HUDEP-2 (cell line): ENCODE measurements around the gene KCTD1.
A peak's percentile ranks its signal among the peaks of the same experiment; 100 is the strongest.

ENCODE experiments used
- DNase-seq, 76 experiments: peaks; one replicate each; lab custom pipeline; 2025; ENCODE audit not compliant: unreplicated experiment in 76 of 76; lab: John Stamatoyannopoulos, UW

KCTD1 gene

DNA sequence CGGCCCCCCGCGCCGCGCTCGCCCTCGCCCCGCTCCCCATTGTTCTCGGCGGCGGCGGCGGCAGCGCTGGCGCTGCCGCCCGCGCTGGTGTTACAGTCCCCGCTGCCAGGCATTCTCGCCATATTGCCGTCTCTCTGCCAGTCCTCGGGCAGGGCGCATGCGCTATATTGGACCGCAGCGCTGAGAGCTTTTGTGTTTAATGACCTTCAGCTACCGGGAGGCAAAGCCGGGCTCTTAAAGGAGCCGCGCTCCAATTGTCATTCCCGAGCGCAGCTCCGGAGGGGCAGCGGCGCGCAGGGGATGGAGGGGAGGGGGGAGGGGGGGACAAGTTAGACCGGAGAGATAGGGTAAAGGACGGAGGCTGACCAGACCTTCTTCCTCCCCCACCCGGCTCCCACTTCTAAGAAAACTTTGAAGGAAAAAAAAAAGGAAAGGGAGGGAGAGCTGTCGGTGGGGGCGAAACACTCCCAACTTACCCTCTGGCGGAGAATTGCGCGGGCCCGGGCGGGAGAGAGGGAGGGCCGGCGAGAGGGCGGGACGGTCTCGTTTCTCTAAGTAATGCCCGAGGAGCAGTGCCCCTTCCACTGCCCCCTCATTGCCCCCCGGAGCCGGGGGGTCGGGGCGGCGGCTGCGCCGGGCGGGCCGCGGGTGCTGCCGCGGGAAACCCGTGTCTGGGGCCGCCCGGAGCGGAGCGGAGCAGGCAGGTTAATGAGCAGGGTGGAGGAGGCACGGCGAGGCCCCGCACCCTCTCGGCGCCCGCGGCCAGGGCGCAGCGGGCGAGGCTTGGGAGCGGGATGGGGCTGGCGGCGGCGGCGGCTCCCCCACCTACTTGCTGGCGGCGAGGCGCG is at the start of gene KCTD1:
Gene KCTD1 (minus strand): TSS at position 139 of the 848 bp plus-strand sequence. CDS start 17 bp downstream, at position 122.
- peak in 74 of 76 experiments; percentile 6 to 86 (median 68) for DNase-seq

DNA sequence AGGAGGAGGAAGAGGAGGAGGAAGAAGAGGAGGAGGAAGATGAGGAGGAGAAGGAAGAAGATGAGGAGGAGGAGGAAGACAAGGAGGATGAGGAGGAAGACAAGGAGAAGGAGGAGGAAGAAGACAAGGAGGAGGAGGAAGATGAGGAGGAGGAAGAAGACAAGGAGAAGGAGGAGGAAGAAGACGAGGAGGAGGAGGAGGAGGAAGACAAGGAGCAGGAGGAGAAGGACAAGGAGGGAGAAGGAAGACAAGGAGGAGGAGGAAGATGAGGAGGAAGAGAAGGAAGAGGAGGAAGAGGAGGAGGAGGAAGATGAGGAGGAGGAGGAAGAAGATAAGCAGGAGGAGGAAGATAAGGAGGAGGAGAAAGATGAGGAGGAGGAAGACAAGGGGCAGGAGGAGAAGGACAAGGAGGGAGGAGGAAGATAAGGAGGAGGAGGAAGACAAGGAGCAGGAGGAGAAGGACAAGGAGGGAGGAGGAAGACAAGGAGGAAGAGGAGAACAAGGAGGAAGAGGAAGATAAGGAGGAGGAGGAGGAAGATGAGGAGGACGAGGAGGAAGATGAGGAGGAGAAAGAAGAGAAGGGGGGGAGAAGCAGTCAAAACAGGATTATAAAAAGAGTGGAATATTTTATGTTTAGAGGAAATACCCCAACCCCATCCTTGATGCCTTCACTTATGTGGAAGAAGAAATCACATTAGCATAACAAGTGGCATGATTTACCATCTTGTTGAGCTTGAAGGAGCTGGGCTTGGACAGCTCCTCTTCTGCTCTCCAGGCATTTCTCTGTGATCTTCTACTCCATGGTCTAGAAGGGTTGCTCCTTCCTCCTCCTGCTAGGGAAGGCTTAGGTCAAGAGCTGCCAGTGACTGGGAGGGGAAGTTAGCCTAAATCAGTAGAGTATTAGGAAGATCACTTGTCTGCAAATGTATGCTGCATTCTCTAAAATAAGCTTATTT is 45.3 kb upstream of the KCTD1 start:
- DNase-seq: no peak

DNA sequence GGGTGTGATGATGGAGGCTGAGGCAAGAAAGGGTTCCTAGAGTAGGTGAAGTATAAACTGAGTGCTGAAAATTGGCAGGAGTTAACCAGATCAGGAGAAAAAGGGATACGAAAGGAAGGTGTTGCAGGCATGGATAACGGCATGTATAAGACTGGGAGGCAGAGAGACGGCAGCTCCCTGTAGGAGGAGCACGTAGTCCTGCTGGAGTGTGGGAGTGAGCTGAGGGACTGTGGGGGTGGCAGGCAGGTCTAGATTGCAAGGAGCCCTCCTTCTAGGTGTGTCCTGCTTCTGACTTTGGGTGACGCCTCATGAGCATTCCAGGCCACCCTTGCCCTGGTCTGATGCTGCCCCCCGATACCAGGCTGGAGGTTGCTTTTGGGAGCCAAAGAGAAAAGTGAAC is 36.4 kb upstream of the KCTD1 start:
- no peak for DNase-seq

DNA sequence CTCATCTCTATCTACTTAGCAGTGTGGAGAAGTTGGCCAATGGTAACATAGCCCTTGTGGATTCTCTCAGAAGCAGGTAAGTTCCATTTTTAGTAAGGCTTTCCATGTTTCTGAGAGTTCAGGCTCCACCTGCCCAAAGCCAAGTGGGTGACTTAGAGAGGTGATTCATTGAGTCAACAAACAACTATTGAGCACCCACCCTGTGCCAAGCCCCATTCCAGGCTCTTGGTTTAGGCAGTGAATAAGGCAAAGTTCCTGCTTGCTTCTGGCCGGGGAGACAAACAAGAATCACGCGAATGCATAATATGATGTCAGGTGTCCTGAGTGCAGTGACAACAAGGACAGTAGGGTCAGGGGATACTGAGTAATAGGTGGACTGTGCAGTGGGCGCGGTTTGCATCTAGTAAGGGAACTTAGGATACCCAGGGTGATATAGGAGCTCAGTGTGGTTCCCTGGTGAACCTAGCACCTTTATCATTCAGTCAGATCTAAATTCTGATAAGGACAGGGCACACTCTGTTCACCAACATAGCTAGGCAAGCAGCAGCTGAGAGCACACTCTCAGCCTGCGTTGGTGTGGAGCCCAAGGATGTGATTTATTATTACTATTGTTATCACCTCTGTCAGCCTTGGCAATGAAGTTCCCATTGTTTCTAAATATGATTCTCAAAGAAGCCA is 31.7 kb upstream of the KCTD1 start:
- DNase-seq: no peak

DNA sequence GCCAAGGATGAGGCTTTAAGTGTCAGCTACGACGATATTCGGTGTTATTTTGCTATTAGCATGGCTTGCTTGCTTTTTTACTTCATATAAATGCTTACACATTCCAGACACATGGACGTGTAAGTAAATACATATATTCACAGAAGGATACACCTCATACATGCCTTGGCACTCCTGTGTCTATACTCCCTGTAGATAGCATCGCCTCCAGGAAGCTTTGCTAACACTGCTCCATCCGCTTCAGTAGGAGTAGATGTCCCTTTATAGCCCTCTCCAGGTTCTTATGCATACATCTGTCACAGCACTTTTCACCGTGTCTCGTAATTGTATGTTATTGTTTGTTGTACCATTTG is 27.5 kb upstream of the KCTD1 start:
- DNase-seq: no peak

DNA sequence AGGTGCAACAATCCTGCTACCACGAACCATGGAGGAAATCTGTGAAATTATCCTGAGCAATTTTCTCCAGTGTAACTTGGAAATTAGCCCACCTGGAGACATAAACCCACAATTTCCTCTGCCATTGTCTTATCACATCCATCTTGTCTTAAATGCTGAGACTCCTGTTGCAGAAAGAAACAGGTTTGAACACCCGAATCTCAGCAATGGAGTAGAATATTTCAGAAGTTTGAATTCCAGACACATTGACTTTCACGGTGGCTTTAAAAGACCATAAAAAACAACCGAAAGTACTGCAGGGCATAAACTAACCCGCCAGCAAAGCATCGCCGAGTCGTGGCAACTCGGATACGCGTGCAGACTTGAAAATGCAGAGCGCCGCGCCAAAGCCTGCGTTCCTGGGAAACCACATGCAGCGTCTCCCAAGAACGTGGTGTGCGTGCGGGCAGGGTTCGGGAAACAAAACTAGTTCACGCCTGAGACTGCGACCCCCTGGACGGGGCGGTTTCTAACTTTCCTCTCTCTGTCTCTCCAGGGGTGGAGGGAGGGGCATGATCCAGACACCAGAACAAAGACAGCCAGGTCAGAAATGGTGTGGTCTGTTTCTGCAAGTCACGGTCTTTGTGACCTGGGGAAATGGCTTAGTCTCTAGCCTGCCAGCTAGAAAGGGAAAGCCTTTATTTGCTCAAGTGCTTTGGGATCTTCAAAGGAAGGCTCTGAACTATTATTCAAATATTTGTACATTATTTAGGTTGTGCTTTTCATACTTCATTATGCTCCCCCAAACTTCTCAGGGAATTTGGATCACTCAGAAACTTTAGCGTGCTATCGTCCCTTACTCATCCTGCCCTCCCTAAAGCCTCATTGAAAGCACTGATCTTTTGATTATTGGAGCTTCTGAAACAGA is 26.9 kb upstream of the KCTD1 start:
- DNase-seq: no peak

DNA sequence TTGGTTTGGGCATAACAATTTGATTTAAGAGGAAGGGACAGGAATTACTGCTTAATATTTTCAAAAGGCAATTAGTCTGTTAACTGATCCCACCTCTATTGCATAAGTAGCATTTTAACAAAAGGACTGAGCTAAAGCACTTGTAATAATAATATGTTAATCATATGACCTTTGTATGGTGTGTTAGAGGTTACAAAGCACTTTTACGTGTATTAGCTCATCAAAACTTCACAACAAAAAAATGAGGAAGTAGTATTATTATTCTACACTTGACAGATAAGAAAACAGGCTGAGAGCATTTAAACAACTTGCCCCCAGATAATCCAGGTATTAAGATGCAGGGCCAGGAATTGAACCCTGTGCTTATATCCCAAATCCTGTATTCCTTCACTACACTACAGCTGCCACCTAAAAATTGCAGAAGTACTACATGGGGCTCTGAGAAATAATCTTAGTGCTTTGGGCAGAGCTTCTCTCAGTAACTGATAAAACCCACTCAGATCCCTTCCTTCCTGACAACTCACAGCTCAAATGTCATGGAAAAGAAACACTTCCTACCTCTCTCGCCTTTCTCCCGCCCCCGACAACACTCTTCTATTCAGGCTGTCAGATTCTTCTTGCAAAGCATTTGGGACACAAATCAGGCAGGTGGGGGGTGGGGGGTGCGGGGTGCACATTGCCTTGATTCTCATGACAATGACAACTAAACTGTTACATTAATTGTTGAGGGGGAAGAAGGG is 20.7 kb upstream of the KCTD1 start:
- DNase-seq: no peak

DNA sequence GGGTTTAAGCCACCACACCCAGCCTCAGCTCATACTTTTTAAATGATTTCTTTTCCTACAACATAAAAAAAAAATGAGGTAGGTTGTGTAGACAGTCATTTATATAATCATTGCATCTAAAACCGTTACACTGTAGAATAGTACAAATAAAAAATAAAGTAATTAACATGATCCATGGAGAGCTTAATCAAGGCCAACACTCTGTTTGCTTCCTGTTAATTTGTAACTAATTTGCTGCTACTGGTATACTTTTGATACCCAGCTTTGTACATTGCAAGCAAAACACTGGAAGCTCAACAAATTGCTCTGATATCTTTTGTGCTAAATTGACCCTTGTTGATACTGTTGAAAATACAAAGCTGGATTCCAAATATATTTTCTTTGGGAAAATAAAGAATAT is 20.2 kb upstream of the KCTD1 start:
- DNase-seq: no peak

DNA sequence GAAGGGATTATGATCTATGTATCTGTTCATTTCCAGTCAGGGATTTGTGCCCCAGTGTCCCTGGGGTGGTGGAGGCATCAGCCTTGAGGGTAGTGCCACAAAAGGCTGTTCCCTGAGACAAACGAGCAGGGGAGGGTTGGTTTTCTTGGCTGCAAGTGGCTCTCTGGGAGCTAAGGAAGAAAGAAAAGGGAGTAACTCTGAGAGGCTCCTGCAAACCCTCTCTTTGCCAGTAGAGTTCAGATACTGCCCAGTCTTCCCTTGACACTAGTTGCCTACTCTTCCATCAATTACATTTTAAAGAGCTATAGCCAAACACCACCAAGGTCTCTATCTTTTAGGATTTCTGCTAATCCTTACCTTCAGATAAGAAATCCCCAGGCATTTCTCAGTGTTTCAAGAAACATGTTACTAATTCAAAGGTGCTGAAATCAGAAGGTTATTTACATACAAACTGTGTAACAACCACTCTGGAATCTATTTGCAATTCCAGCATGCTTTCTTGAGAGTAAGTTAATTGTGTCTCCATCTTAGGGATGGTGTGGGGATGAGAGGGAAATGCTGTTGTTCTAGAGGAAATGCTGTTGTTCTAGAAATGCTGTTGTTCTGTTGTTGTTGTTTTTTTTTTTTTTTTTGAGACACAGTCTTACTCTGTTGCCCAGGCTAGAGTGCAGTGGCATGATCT is 18.7 kb upstream of the KCTD1 start:
- DNase-seq: no peak

DNA sequence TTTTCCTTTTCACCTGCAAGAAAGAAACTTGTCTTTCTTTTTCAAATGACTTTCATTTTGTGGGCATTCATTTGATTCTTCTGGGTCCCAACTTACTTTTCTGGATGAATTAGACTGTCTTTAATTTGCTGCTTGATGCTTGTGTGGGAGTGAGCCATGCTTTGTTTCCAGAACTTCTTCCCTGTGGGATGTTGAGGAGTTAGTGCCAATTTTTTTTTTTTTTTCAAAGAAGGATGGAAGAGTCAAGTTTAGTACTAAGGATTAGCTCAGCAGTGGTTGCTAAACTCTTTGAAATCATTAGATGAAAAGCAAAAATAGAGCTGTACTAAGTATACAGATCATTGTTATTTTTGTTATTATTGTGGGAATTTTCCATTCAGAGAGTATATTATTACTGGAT is 17.2 kb upstream of the KCTD1 start:
- no peak for DNase-seq

DNA sequence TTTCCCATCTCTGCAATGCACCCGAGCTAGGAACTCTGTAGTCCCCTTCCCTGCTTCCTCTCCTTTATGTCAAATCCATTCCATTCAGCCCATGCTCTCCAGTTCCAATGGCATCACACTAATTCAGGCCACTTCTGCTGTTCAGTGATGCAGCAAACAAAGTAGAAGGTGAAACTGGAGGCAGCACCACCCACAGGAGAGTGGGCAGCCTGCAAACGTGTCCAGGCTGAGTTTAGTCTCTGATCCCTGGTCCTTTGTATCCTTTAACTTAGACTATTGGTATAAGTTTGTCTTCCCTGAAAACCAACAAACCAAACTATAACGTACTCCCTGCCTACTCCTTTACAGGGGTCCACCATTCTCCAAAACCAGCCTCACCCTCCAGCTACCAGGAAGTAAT is 14.7 kb upstream of the KCTD1 start:
- no peak for DNase-seq

DNA sequence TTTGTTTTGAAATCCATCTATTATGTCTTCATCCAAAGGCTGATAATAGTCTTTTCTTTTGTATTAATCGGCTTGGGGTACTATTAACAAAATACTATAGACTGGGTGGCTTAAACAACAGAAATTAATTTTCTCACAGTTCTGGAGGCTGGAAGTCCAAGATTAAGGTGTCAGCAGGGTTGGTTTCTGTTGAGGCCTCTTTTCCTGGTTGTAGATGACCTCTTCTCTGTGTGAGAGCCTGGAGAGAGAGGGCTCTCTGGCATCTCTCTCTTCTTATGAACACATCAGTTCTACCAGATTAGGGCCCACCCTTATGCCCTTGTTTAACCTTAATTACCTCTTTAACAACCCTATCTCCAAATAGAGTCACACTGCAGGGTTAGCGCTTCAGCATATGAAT is 14.2 kb upstream of the KCTD1 start:
- DNase-seq: no peak

DNA sequence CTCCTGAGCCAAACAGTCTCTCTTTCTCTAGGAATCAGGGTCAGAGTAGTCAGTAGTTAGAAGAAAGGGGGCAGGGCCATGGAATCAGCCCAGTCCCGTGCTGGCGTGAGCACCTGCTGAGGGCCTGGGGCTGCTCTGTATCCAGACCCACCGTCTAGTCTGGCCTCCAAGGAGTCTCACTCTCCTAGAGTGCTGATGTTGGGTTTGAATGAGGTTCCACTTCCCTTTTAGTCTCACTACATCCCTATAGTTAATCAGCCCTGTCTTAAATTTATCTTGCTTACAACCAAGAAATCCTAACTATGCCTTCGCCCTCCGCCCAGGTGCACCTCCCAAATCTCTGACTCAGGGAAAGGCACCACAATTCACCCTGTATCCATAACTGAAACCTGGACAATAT is 13.4 kb upstream of the KCTD1 start:
- DNase-seq: no peak

DNA sequence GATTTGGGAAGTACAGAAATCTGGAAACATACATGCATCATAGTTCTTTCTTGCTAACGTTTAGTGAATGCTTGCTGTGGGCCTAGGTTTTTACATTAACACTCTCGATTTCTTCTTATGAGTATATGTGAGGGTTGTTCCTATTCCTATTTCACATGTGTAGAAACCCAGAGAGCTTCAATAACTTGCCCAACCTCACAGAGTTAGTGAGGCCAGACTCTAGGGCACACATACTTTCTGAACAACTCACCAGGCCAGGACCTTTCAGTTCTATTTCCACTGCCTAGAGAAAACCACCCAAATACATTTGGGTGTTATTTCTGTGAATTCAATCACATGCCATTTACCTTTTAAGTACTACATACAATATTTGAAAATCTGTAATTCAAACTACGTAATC is 8.2 kb upstream of the KCTD1 start:
- no peak for DNase-seq

DNA sequence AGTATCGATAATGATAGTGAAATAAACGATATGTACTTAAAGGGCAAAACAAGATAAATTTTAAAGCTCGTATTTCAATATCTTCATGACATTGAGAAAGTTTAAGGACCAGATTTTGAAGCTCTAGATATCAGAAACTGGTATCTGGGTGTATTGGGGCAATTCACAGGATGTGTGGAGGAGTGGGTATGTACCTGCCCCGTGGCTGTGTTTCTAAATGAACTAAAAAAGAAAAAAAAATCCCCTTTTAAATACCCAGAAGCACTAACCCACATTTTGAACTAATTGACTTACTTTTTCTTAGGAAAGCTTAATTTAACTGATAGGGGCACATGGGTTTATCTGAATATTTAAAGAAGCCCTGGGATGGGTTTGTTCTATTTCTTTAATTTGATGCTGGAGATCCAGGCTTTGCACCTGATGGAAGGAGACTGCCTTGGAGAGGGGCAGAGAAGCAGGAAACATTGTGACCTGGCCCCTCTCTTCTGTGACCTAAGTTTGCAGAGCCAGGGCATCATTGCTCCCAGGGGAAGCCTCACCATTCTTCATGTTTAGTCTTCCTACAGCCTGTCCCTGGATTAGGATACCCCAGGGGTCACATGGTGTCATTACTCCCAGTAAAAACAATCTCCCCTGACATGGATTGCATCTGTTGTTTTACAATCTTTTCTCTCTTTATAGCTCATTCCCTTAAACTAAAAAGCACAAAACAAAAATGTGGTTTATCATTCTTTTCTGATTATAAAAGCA is 7.6 kb upstream of the KCTD1 start:
- DNase-seq: no peak

DNA sequence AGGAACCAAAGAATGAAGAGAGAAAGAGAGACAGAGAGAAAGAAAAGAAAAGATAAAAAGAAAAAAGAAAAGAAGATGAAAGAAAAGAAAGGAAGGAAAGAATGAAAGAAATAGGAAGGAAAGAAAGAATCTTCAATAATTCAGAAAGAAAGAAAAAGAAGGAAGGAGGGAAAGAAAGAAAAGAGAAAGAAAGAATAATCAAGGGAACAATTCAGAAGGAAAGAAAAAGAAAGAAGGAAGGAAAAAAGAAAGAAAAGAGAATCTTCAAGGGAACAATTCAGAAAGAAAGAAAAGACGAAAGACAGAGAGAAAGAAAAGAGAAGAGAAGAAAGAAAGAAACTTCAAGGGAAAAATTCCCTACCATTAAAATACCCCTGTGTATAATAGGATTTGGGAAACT is 5.6 kb upstream of the KCTD1 start:
- DNase-seq: no peak

DNA sequence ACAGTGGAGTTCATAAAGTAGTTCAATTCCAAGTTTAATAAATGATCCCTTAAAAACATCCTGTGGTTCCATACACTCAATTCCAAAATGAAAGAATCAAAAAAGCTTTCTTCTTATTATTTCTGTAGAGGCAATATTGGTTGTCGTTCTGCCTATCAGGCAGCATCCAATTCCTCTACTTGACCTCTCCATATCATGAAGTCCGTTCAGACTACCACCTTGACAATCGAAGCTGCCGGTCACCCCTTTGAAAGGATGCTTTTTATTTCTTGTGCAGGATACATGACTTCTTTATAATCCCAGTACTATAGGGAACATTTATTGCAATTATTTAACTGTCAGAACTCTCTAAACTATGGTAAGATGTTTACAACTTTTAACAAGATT is 3.3 kb upstream of the KCTD1 start:
- no peak for DNase-seq

DNA sequence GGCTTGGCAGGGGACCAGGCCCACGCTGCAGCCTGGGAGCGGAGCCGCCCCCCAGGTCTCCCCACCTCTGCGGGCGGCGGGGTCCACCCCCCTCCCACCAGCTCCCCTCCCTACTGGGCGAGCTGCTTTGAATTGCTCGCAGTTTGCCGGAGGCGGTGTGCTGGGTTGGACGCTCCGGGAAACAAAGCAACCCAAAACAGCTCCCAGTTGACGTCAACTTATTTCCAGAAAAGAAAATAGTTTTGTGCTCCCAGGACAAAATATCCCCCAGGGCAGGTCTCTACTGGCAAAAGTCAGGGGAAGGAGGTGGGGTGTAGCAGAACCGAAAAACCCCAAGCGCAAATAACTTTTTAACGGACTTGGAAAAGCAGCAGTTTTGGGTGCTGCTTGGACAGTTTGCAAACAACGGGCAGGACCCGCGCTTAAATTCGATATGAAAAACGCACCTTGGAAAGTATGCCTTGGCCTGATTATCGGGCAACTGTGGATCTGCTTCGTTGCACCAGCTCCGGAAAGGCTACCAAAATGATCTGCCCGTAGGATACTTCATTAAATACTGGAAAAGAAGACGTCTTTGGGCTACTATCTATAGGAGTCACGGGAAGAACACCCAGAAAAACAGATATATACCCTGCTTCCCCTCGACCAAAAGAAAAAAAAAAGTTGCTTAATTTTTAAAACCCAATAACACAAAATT is 2.8 kb upstream of the KCTD1 start:
- DNase-seq: peak in 3 of 76 experiments; percentile 3 to 5 (median 4)
